ENCODE results near the gene TMOD4.
"Not testable (repeated sequence)": the region's sequence is repeated elsewhere in the genome, so short reads cannot be mapped to it uniquely, and the experiment has no call there.

Gene TMOD4

GRCh38 chr1:151175863-151176262 is at the start of gene TMOD4:
Gene TMOD4 (minus strand): TSS chr1:151175981. CDS start chr1:151174875, 1,106 bp downstream.
- DNase-seq = no peak

- no peak for DNase-seq
Observed at GRCh38 chr1:151222130-151222529, 46.3 kb upstream of the TMOD4 start.

- DNase-seq = no peak
Observed at GRCh38 chr1:151221616-151222015, 45.8 kb upstream of the TMOD4 start.

GRCh38 chr1:151213560-151213959 is 37.8 kb upstream of the TMOD4 start:
- DNase-seq = no peak

GRCh38 chr1:151211972-151212705 is 36.4 kb upstream of the TMOD4 start:
- DNase-seq = no peak

GRCh38 chr1:151210830-151211229 is 35.0 kb upstream of the TMOD4 start:
- no peak for DNase-seq

- DNase-seq = not testable (repeated sequence)
Observed at GRCh38 chr1:151205381-151205965, 29.7 kb upstream of the TMOD4 start.

- DNase-seq = peak; percentile 47
Observed at GRCh38 chr1:151199873-151200581, 24.2 kb upstream of the TMOD4 start.

- peak; percentile 97 for DNase-seq
Observed at GRCh38 chr1:151198254-151199127, 22.7 kb upstream of the TMOD4 start, which contains the start of gene PIP5K1A. Gene PIP5K1A (plus strand): TSS chr1:151198552. CDS start chr1:151198997, 445 bp downstream.

- DNase-seq = no peak
Observed at GRCh38 chr1:151197863-151198253, 22.1 kb upstream of the TMOD4 start.

- DNase-seq = peak; percentile 71
Observed at GRCh38 chr1:151196292-151196800, 20.6 kb upstream of the TMOD4 start.

- peak; percentile 41 for DNase-seq
Observed at GRCh38 chr1:151194894-151195594, 19.3 kb upstream of the TMOD4 start.

GRCh38 chr1:151193856-151194255 is 18.1 kb upstream of the TMOD4 start:
- DNase-seq = no peak

GRCh38 chr1:151193304-151193703 is 17.5 kb upstream of the TMOD4 start:
- DNase-seq = no peak

- no peak for DNase-seq
Observed at GRCh38 chr1:151192047-151192446, 16.3 kb upstream of the TMOD4 start.

- peak; percentile 80 for DNase-seq
Observed at GRCh38 chr1:151189637-151190445, 14.1 kb upstream of the TMOD4 start, which contains the start of gene VPS72. Gene VPS72 (minus strand): TSS chr1:151190197. CDS start chr1:151190121, 76 bp downstream.

- not testable (repeated sequence) for DNase-seq
Observed at GRCh38 chr1:151188667-151189066, 12.9 kb upstream of the TMOD4 start.

- no peak for DNase-seq
Observed at GRCh38 chr1:151187205-151187604, 11.4 kb upstream of the TMOD4 start.

- DNase-seq = no peak
Observed at GRCh38 chr1:151184211-151184610, 8.4 kb upstream of the TMOD4 start.

GRCh38 chr1:151176514-151177045 is 799 bp upstream of the TMOD4 start:
- DNase-seq = no peak

All from amniotic stem cell (primary cell).